Aorta (tissue), 5 donors: ENCODE measurements around the gene CCL16. TPM values are rescaled to one million over a fixed set of nuclear protein-coding genes. Genes with fewer than 3 reads are reported as not detected.
A peak's percentile ranks its signal among the peaks of the same experiment; 100 is the strongest.

Experiments used
- ATAC-seq: fragments of 200-7000 bp; cut with Tn5 transposase; one replicate; pipeline ENCODE4 v1.9.1; 2022; ENCODE audit warnings: moderate library complexity; ENCODE audit not compliant: low FRiP score
- DNase-seq, 2 donors: peaks; one replicate each; pipeline ENCODE4 v3.0.0-alpha.2; 2020
- H3K27ac ChIP-seq, 2 donors: one replicate each; pipeline ENCODE4 v1.5.1; 2013; ENCODE audit warnings: low read length in 2 of 2, mild to moderate bottlenecking in 2 of 2, moderate library complexity in 2 of 2, control low read depth in 1 of 2, inconsistent platforms in 1 of 2, low read depth in 1 of 2
- H3K27me3 ChIP-seq, 2 donors: one replicate each; pipeline ENCODE4 v1.6.1; 2013; ENCODE audit warnings: control low read depth in 1 of 2, low read length in 1 of 2, mild to moderate bottlenecking in 1 of 2, moderate library complexity in 1 of 2; ENCODE audit not compliant: insufficient read depth in 2 of 2, control insufficient read depth in 1 of 2
- H3K36me3 ChIP-seq, 2 donors: one replicate each; pipeline ENCODE4 v1.6.1; 2013; ENCODE audit warnings: control low read depth in 1 of 2, low read length in 1 of 2, mild to moderate bottlenecking in 1 of 2; ENCODE audit not compliant: insufficient read depth in 2 of 2, control insufficient read depth in 1 of 2
- H3K4me1 ChIP-seq, 2 donors: one replicate each; pipeline ENCODE4 v1.6.1; 2013; ENCODE audit warnings: low read length in 2 of 2, control low read depth in 1 of 2, mild to moderate bottlenecking in 1 of 2, moderate library complexity in 1 of 2; ENCODE audit not compliant: insufficient read depth in 2 of 2, control insufficient read depth in 1 of 2
- H3K4me3 ChIP-seq, 2 donors: one replicate each; pipeline ENCODE4 v1.5.1; 2013; ENCODE audit warnings: low read length in 2 of 2, control low read depth in 1 of 2, mild to moderate bottlenecking in 1 of 2
- H3K9me3 ChIP-seq: one replicate; pipeline ENCODE4 v1.6.1; 2013; ENCODE audit warnings: mild to moderate bottlenecking, low read length; ENCODE audit not compliant: control insufficient read depth
- WGBS, 2 donors: extraction: QIAGEN DNeasy Blood & Tissue Kit; methylation state at CpG; one replicate each; pipeline ENCODE4 v1.1.7; 2013; 5-methylcytosine and 5-hydroxymethylcytosine counted together
- intact Hi-C, 2 donors: fragments of 100-400 bp; cut with DNase I; formaldehyde crosslinking; loops; one replicate each; pipeline versions ENCODE4 v1.14.2 to v1.15.0; 2022
- polyA plus RNA-seq, 2 donors: library from polyadenylated mRNA; stranded (reverse); fragments of 200-250 nt; gene quantifications; one replicate each; pipeline ENCODE4 v1.2.3, GENCODE V29; 2013
- total RNA-seq, 2 donors: library from RNA; stranded (reverse); fragmentation: NEBNext Ultra II Directional; extraction: Animal tissue kit (Norgen Biotek cat#: 25700); gene quantifications; one replicate each; pipeline ENCODE4 v1.2.1, GENCODE V29; 2021
- donor health status: healthy with polysubstance abuse.
- donor health status: Bipolar disorder and iron deficiency.
- donor health status: DM: no; HTN: no; CAD: no.
- donor health status: DM: no; HTN: no; CAD: no.
- donor health status: DM: yes; HTN: yes; CAD: no.

CCL16 gene
- total and polyA plus RNA-seq, 4 donors = 1.1 to 1.9 TPM; not detected in 2

GRCh38 chr17:36011201-36011600 is 29.9 kb upstream of the CCL16 start:
- no peak overlapping the region for H3K27ac ChIP-seq
- H3K4me1 ChIP-seq = no peaks in the 10 kb centered on the region
- intact Hi-C loops = no loop called here
- H3K4me3 ChIP-seq = no peak overlapping the region
- ATAC-seq = no peak
- H3K27me3 ChIP-seq = no peaks in the 10 kb centered on the region
- 66 to 70% methylated on average over 2 of the region's 2 CpGs for WGBS, 2 donors
- H3K9me3 ChIP-seq = peaks cover 7% of the 10 kb centered on the region
- DNase-seq = no peak
- no peaks in the 10 kb centered on the region for H3K36me3 ChIP-seq

- Histone ChIP-seq H3K27me3 (no peaks in the 10 kb centered on the region), H3K36me3 (no peaks in the 10 kb centered on the region), H3K27ac (no peak overlapping the region), H3K9me3 (peaks cover 7% of the 10 kb centered on the region), H3K4me1 (no peaks in the 10 kb centered on the region), H3K4me3 (no peak overlapping the region)
- intact Hi-C loops = loop anchor here in 1 of 2 donors (10.0 kb wide), 1 partner anchor 54 kb away; no protein-coding TSS in a partner anchor
- DNase-seq (no peak), ATAC-seq (no peak)
- WGBS, 2 donors = 78 to 82% methylated on average over 14 of the region's 14 CpGs
These were observed 27.8 kb upstream of the CCL16 start for GRCh38 chr17:36008998-36009665.

DNA sequence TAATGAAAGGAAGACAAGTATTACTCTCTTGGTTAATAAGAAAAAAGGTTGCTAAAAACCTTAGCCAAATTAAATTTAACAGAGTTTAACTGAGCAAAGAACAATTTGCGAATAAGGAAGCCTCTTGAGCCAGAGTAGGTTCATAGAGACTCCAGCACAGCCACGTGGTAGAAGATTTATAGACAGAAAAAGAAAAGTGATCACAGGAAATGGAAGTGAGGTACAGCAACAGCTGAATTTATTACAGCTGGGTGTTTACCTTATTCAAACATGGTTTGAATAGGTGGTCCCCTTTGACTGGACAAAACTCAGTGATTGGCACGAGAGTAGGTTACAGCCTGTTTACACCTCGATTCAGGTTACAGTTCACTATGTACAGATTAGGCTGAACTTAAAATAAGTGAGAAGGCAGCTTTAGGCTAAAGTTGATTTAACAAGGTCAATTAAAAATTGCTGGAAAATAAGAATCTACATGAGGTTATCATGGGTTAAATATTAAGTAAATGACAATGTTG is 23.4 kb upstream of the CCL16 start:
- no peaks in the 10 kb centered on the region for H3K4me1 ChIP-seq
- H3K27me3 ChIP-seq = no peaks in the 10 kb centered on the region
- no peaks in the 10 kb centered on the region for H3K9me3 ChIP-seq
- no peak overlapping the region for H3K27ac ChIP-seq
- intact Hi-C loops = loop anchor here in 1 of 2 donors (10.0 kb wide), 1 partner anchor 50 kb away; no protein-coding TSS in a partner anchor
- WGBS, 2 donors = 36 to 38% methylated on average over 4 of the region's 4 CpGs
- H3K36me3 ChIP-seq = no peaks in the 10 kb centered on the region
- ATAC-seq = no peak
- H3K4me3 ChIP-seq = no peak overlapping the region
- no peak for DNase-seq

DNA sequence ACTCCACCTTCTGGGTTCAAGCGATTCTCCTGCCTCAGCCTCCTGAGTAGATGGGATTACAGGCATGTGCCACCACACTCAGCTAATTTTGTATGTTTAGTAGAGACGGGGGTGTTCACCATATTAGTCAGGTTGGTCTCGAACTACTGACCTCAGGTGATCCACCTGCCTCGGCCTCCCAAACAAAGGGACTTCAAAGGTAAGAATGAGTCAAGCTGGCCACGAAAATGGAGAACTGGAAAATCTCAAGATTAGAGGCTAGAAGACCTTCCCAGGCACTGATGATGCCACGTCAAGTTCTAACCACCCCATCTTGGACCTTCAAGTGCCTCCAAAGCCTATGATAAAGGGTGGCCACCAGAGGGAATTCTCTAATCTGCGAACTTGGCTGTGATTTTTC is 21.3 kb upstream of the CCL16 start:
- DNase-seq = no peak
- no peaks in the 10 kb centered on the region for H3K27me3 ChIP-seq
- H3K4me1 ChIP-seq = no peaks in the 10 kb centered on the region
- intact Hi-C loops = loop anchor here in 1 of 2 donors (10.0 kb wide), 1 partner anchor 48 kb away; no protein-coding TSS in a partner anchor
- H3K4me3 ChIP-seq = no peak overlapping the region
- no peak overlapping the region for H3K27ac ChIP-seq
- H3K36me3 ChIP-seq = no peaks in the 10 kb centered on the region
- ATAC-seq = no peak
- WGBS, 2 donors = 76 to 82% methylated on average over 7 of the region's 7 CpGs
- H3K9me3 ChIP-seq = no peaks in the 10 kb centered on the region

DNA sequence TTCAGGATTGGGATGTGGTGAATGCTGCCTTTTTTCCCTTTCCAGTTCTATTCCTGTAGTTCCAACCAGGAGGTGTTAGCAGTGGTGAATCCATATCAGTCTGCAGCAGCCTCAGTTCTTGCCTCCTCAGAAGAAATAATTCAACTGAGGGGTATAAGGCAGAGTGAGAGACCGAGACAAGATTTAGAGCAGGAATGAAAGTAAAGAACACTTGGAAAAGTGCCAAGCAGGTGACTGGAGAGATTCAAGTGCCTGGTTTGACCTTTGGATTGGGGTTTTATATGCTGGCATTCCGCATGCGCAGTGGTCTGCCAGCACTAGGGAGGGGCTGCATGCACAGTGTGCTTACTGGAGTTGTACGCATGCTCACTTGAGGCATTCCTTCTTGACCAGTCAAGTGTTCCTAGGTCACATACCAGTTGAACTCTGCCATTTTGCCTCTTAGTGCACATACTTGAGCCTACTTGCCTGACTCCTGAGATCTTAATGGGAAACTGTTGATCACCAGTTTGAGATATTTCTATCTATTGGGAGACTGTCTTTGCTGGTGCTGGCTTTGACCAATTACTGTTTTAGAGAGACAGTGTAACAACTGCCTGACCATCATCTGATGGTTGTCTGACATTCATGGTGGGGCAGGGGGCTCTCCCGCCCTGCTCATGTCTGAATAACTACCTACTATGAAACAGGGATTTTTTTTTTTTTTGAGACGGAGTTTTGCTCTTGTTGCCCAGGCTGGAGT is 20.7 kb upstream of the CCL16 start:
- no peak overlapping the region for H3K4me3 ChIP-seq
- no peak for DNase-seq
- no peaks in the 10 kb centered on the region for H3K4me1 ChIP-seq
- intact Hi-C loops = loop anchor here in 1 of 2 donors (10.0 kb wide), 1 partner anchor 47 kb away; no protein-coding TSS in a partner anchor
- 77 to 79% methylated on average over 6 of the region's 6 CpGs for WGBS, 2 donors
- H3K27me3 ChIP-seq = no peaks in the 10 kb centered on the region
- H3K27ac ChIP-seq = no peak overlapping the region
- peak; percentile 39 for ATAC-seq
- H3K36me3 ChIP-seq = no peaks in the 10 kb centered on the region
- no peaks in the 10 kb centered on the region for H3K9me3 ChIP-seq

DNA sequence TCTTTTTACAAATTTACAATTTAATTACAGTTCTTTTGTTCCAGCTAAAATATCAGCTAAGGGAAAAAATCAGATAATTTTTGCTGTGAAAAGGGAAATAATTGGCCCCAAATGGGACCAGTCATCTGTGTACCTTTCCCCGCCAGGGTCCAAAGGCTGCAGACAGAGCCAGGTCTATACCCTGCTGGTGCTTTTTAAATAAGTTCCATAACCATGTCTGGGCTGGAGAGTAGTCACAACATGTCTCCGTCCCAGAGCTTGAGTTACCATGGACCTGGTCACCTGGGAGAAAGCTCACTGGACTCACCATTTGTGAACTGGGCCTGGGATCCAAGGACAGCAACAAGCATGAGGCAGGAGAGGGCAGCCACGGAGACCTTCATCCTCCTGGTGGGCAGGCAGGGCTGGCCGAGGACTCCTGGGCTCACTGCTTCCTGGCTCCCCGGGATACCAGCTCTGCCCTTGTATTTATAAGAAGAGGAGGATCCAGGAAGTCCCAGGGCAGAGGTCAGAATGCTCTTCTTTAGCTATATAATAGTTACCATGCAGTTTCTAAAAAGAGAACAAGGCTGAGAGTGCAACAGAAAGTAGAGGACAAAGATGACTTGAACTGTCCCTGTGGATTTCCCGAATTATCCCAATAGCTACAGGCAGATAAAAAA is 19.9 kb upstream of the CCL16 start, which contains the start of gene CCL15:
Gene CCL15 (minus strand): TSS at position 444 of the 662 bp plus-strand sequence. CDS start 61 bp downstream, at position 383.
- DNase-seq (no peak), ATAC-seq (no peak)
- 54 to 58% methylated on average over 6 of the region's 6 CpGs for WGBS, 2 donors

DNA sequence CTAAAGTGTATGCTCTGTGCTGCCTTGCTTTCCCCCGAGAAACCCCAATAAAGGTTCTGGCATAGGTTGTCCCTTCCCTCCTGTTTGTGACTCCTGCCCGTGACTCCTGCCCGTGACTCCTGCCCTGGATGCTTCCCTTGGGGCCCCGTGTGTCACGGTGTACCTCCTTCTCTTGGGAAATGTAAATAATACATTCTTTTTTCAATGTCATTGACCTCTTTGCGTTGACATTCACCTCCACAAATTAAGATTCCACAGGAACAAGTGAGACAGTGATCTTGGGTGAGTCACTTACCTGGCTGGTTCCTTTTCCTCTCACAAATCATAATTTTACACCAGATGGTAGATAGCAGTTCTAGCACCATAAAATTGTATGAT is 19.4 kb upstream of the CCL16 start:
- Histone ChIP-seq H3K27ac (no peak overlapping the region), H3K36me3 (no peaks in the 10 kb centered on the region), H3K9me3 (no peaks in the 10 kb centered on the region), H3K4me3 (no peak overlapping the region), H3K27me3 (no peaks in the 10 kb centered on the region), H3K4me1 (no peaks in the 10 kb centered on the region)
- ATAC-seq (no peak), DNase-seq (no peak)
- 46 to 50% methylated on average over 6 of the region's 6 CpGs for WGBS, 2 donors
- intact Hi-C loops = loop anchor here in 1 of 2 donors (10.0 kb wide), 1 partner anchor 46 kb away; no protein-coding TSS in a partner anchor

More for the DNA sequence above, 19.9 kb upstream of the CCL16 start, which contains the start of gene CCL15:
- Histone ChIP-seq H3K9me3 (no peaks in the 10 kb centered on the region), H3K36me3 (no peaks in the 10 kb centered on the region), H3K4me1 (no peaks in the 10 kb centered on the region), H3K27ac (no peak within 1 kb of the TSS), H3K4me3 (no peak within 1 kb of the TSS), H3K27me3 (no peaks in the 10 kb centered on the region)
- intact Hi-C loops = loop anchor here in 1 of 2 donors (10.0 kb wide), 1 partner anchor 46 kb away; no protein-coding TSS in a partner anchor

DNA sequence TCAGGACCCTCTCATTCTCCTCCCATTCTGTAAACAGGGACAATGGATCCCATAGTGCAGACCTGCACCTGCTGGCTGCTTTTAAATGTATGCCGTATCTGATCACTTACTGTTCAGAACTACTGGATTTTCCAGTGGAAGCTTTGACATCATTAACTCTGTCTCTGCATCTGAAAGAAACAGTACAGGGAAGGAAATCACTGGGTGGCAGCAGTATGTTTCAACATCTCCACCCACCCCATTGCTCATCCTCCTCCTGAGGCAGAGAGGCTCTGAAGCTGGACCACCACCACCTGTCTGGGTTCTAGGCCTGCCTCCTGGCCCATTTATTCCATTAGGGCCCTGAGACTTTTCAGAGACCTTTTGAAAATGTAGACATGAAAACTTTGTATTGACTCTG is 17.5 kb upstream of the CCL16 start:
- Histone ChIP-seq H3K4me1 (no peaks in the 10 kb centered on the region), H3K27me3 (no peaks in the 10 kb centered on the region), H3K4me3 (no peak overlapping the region), H3K36me3 (no peaks in the 10 kb centered on the region), H3K27ac (no peak overlapping the region), H3K9me3 (no peaks in the 10 kb centered on the region)
- intact Hi-C loops = no loop called here
- no peak for ATAC-seq
- 79 to 88% methylated on average over 1 of the region's 1 CpG for WGBS, 2 donors
- DNase-seq = no peak
